Bronchial epithelial cell (primary cell): Measurements from ENCODE around the gene SCARF2. TPM values are rescaled to one million over a fixed set of nuclear protein-coding genes. Genes with fewer than 3 reads are reported as not detected.

Experiments
- DNase-seq: peaks from one replicate; pipeline ENCODE4 v3.0.0-alpha.2; 2010; ENCODE audit warnings: low read depth
- FAIRE-seq: peaks from 2 replicates; lab custom pipeline; 2011; peaks lifted over from hg19 to GRCh38; lab: Jason Lieb, UNC
- H3K27me3 ChIP-seq: 2 replicates; pipeline ENCODE4 v1.5.1; 2011; ENCODE audit warnings: low read length; ENCODE audit not compliant: control insufficient read depth, insufficient read depth
- H3K36me3 ChIP-seq: 2 replicates; pipeline ENCODE4 v1.5.1; 2011; ENCODE audit warnings: low read length; ENCODE audit not compliant: control insufficient read depth, insufficient read depth
- H3K4me3 ChIP-seq: 2 replicates; pipeline ENCODE4 v1.5.1; 2011; ENCODE audit warnings: mild to moderate bottlenecking, low read depth, low read length, control low read depth
- CTCF ChIP-seq: IDR thresholded peaks from 2 replicates; pipeline ENCODE4 v1.5.1; 2011; ENCODE audit warnings: mild to moderate bottlenecking, moderate library complexity, low read length, control low read depth, inconsistent platforms; ENCODE audit not compliant: insufficient read depth, severe bottlenecking
- total RNA-seq: library from RNA; depleted of rRNA; stranded (reverse); fragments of >200 nt; gene quantifications from 2 replicates; pipeline ENCODE4 v1.2.1, GENCODE V29; 2014

The SCARF2 gene
- total RNA-seq, 1 donor from 2014 or later, result 0.53 TPM

- H3K36me3 ChIP-seq, result peaks cover 12% of the 10 kb centered on the region
- H3K4me3 ChIP-seq, result no peak overlapping the region
- H3K27me3 ChIP-seq, result no peaks in the 10 kb centered on the region
- TF ChIP-seq CTCF, result no peak
- FAIRE-seq, result no peak
- DNase-seq, result no peak
Observed at GRCh38 chr22:20405931-20406685, 31.5 kb downstream of the SCARF2 start.

GRCh38 chr22:20405291-20405930 lies 32.2 kb downstream of the SCARF2 start:
- Histone ChIP-seq H3K36me3 (peaks cover 14% of the 10 kb centered on the region), H3K4me3 (no peak overlapping the region), H3K27me3 (no peaks in the 10 kb centered on the region)
- no peak for TF ChIP-seq CTCF
- FAIRE-seq (no peak), DNase-seq (no peak)

GRCh38 chr22:20404881-20405280 lies 32.7 kb downstream of the SCARF2 start:
- Histone ChIP-seq H3K4me3 (no peak overlapping the region), H3K36me3 (peaks cover 15% of the 10 kb centered on the region), H3K27me3 (no peaks in the 10 kb centered on the region)
- DNase-seq (no peak), FAIRE-seq (no peak)
- TF ChIP-seq CTCF, result no peak

- DNase-seq, result no peak
- no peak for FAIRE-seq
- Histone ChIP-seq H3K4me3 (no peak overlapping the region), H3K36me3 (peaks cover 15% of the 10 kb centered on the region), H3K27me3 (no peaks in the 10 kb centered on the region)
- TF ChIP-seq CTCF, result no peak
Observed at GRCh38 chr22:20403779-20404140, 33.9 kb downstream of the SCARF2 start.

GRCh38 chr22:20402960-20403778 lies 34.5 kb downstream of the SCARF2 start:
- H3K27me3 ChIP-seq, result no peaks in the 10 kb centered on the region
- H3K36me3 ChIP-seq, result peaks cover 15% of the 10 kb centered on the region
- FAIRE-seq (peak; percentile 85), DNase-seq (no peak)
- no peak for TF ChIP-seq CTCF
- H3K4me3 ChIP-seq, result no peak overlapping the region
